Suppressor macrophage treated with lipopolysaccharide for 1 hour (primary cell): ENCODE results near the gene SFSWAP.
"Not testable (repeated sequence)": the region's sequence is repeated elsewhere in the genome, so short reads cannot be mapped to it uniquely, and the experiment has no call there.

Source experiments
- DNase-seq, 3 donors: peaks; one replicate each; pipeline ENCODE4 v3.0.0-alpha.2; 2020 to 2022

SFSWAP gene

GRCh38 chr12:131737150-131737827, 26.4 kb downstream of the SFSWAP start:
- DNase-seq = no peak

- no peak for DNase-seq
Measured at GRCh38 chr12:131738196-131738595, 27.3 kb downstream of the SFSWAP start.

GRCh38 chr12:131740626-131741025, 29.7 kb downstream of the SFSWAP start:
- DNase-seq = no peak

- DNase-seq = not testable (repeated sequence)
Measured at GRCh38 chr12:131742761-131743160, 31.9 kb downstream of the SFSWAP start.

- not testable (repeated sequence) for DNase-seq
Measured at GRCh38 chr12:131743410-131743809, 32.5 kb downstream of the SFSWAP start.

- not testable (repeated sequence) for DNase-seq
Measured at GRCh38 chr12:131743880-131744279, 33.0 kb downstream of the SFSWAP start.

GRCh38 chr12:131744675-131745074, 33.8 kb downstream of the SFSWAP start:
- DNase-seq = peak in 1 of 3 donors; percentile 4

GRCh38 chr12:131745706-131746105, 34.8 kb downstream of the SFSWAP start:
- DNase-seq = no peak

GRCh38 chr12:131747276-131748177, 36.6 kb downstream of the SFSWAP start:
- DNase-seq = no peak

- no peak for DNase-seq
Measured at GRCh38 chr12:131749618-131750315, 38.9 kb downstream of the SFSWAP start.

- DNase-seq = no peak
Measured at GRCh38 chr12:131751335-131751734, 40.4 kb downstream of the SFSWAP start.

GRCh38 chr12:131752451-131752850, 41.6 kb downstream of the SFSWAP start:
- no peak for DNase-seq

- DNase-seq = no peak
Measured at GRCh38 chr12:131753005-131753404, 42.1 kb downstream of the SFSWAP start.

- no peak for DNase-seq
Measured at GRCh38 chr12:131753757-131754156, 42.9 kb downstream of the SFSWAP start.

- no peak for DNase-seq
Measured at GRCh38 chr12:131754184-131754583, 43.3 kb downstream of the SFSWAP start.

GRCh38 chr12:131755305-131756113, 44.6 kb downstream of the SFSWAP start:
- DNase-seq = peak; percentile 34 to 42 (median 35)

- DNase-seq = no peak
Measured at GRCh38 chr12:131756441-131756840, 45.6 kb downstream of the SFSWAP start.

GRCh38 chr12:131757111-131757510, 46.2 kb downstream of the SFSWAP start:
- DNase-seq = no peak

- DNase-seq = no peak
Measured at GRCh38 chr12:131758016-131758739, 47.3 kb downstream of the SFSWAP start.

- no peak for DNase-seq
Measured at GRCh38 chr12:131759176-131759575, 48.3 kb downstream of the SFSWAP start.

GRCh38 chr12:131761638-131762037, 50.7 kb downstream of the SFSWAP start:
- no peak for DNase-seq

- no peak for DNase-seq
Measured at GRCh38 chr12:131764738-131765137, 53.8 kb downstream of the SFSWAP start.
